ENCODE measurements around the gene TRIM21.
"Not testable (repeated sequence)": the region's sequence is repeated elsewhere in the genome, so short reads cannot be mapped to it uniquely, and the experiment has no call there.

Gene TRIM21

DNA sequence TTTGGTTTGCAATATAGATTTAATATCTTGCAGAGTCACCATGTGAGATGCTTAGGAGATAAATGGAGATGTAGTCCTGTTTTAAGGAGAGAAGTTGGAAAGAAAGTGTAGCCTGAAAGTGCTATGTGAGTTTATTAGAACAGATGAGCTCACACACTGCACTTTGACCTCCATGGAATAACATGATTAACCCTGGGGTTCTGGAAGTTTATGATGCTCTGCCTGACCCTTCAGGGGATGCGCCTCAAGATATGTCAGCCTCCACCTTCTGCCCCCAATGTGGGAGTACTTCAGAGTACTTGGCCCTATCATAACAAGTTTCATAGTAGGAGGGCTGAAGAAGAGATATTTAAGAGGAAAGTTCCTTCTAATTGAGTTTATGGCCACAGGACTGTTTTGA lies 23.3 kb upstream of the TRIM21 start:
- DNase-seq, result no peak
- H3K4me3 ChIP-seq (ENCODE audit: low read depth, low read length), result no peak overlapping the region
- no peaks in the 10 kb centered on the region for H3K4me1 ChIP-seq
- TF ChIP-seq, protein P1, sequence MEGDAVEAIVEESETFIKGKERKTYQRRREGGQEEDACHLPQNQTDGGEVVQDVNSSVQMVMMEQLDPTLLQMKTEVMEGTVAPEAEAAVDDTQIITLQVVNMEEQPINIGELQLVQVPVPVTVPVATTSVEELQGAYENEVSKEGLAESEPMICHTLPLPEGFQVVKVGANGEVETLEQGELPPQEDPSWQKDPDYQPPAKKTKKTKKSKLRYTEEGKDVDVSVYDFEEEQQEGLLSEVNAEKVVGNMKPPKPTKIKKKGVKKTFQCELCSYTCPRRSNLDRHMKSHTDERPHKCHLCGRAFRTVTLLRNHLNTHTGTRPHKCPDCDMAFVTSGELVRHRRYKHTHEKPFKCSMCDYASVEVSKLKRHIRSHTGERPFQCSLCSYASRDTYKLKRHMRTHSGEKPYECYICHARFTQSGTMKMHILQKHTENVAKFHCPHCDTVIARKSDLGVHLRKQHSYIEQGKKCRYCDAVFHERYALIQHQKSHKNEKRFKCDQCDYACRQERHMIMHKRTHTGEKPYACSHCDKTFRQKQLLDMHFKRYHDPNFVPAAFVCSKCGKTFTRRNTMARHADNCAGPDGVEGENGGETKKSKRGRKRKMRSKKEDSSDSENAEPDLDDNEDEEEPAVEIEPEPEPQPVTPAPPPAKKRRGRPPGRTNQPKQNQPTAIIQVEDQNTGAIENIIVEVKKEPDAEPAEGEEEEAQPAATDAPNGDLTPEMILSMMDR (IDR thresholded peaks at IDR 0.05; ENCODE audit: low read depth, low read length), result no peak
- H3K27me3 ChIP-seq, result no peaks in the 10 kb centered on the region
- no peaks in the 10 kb centered on the region for H3K9me3 ChIP-seq
- H3K36me3 ChIP-seq, result no peaks in the 10 kb centered on the region

DNA sequence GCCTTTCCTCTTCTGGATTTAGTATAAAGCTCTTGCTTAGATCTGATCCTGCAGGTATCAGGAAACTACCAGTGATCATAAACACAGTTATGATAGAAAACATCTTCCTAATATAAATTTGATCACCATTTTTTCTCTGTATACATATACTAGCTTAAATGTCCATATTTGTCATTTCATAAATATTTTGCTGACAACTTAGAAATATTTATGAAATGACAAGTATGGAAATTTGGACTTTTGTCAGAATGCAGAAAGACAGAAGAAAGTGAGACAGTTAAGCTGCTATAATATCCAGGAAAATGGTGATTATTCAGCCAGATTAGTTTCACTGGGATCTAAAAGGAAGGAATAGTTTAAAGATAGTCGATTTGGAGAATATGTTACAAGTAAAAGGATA lies 22.8 kb upstream of the TRIM21 start:
- TF ChIP-seq, protein P1 (IDR thresholded peaks at IDR 0.05; ENCODE audit: low read depth, low read length), result no peak
- H3K27me3 ChIP-seq, result no peaks in the 10 kb centered on the region
- H3K36me3 ChIP-seq, result no peaks in the 10 kb centered on the region
- no peaks in the 10 kb centered on the region for H3K4me1 ChIP-seq
- H3K9me3 ChIP-seq, result no peaks in the 10 kb centered on the region
- no peak overlapping the region for H3K4me3 ChIP-seq (ENCODE audit: low read depth, low read length)
- no peak for DNase-seq

DNA sequence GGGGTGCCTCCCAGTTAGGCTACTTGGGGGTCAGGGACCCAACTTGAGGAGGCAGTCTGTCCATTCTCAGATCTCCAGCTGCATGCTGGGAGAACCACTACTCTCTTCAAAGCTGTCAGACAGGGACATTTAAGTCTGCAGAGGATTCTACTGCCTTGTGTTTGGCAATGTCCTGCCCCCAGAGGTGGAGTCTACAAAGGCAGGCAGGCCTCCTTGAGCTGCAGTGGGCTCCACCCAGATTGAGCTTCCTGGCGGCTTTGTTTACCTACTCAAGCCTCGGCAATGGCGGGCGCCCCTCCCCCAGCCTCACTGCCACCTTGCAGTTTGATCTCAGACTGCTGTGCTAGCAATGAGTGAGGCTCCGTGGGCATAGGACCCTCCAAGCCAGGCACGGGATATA lies 12.7 kb upstream of the TRIM21 start:
- not testable (repeated sequence) for H3K9me3 ChIP-seq; H3K36me3 ChIP-seq; H3K4me3 ChIP-seq (ENCODE audit: low read depth, low read length); DNase-seq; H3K4me1 ChIP-seq; H3K27me3 ChIP-seq

DNA sequence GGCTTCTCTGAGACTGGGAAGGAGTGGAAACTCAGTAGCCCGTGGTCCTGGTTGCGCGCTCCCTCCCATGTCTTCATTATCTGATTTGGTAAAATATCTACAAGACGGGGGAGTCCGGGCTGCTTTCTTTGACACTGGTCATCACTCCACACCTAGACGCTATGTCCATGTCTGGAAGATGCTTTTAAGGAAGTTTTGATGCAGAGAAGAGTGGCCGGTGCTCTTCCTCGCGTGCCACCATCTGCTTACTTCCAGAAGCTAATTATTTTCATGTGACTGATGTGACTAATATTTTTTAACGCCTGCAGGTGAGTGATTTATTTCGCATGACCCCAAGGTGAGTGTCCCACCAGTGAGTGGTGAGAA lies 339 bp upstream of the TRIM21 start:
- DNase-seq, result no peak
- Histone ChIP-seq H3K36me3 (no peaks in the 10 kb centered on the region), H3K9me3 (no peaks in the 10 kb centered on the region), H3K4me3 (ENCODE audit: low read depth, low read length) (peak overlapping the region; percentile 76), H3K4me1 (no peaks in the 10 kb centered on the region), H3K27me3 (no peaks in the 10 kb centered on the region)
- TF ChIP-seq, protein P1 (IDR thresholded peaks at IDR 0.05; ENCODE audit: low read depth, low read length), result no peak

DNA sequence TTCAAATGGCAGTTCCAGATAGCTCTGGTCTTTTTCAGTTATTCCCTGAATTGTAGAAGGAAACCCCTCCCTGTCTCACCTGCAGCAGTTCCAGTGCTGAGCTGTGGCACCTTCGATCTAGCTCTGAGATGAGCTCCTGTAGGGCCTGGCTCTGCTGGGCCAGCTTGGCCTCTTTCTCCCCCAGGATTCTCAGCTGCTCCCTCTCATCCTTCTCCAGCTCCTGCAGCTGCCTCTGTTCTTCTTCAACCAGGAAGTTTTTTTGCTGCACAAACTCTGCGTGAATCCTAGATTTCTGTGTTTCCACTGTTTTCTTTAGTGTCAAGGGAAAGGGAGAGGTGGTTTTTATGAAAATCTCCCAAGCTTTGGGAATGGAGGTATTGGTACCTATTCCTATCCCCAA lies 5.3 kb downstream of the TRIM21 start:
- Histone ChIP-seq H3K4me3 (ENCODE audit: low read depth, low read length) (no peak overlapping the region), H3K9me3 (no peaks in the 10 kb centered on the region), H3K36me3 (no peaks in the 10 kb centered on the region), H3K4me1 (no peaks in the 10 kb centered on the region), H3K27me3 (no peaks in the 10 kb centered on the region)
- DNase-seq, result no peak
- TF ChIP-seq, protein P1 (IDR thresholded peaks at IDR 0.05; ENCODE audit: low read depth, low read length), result no peak

DNA sequence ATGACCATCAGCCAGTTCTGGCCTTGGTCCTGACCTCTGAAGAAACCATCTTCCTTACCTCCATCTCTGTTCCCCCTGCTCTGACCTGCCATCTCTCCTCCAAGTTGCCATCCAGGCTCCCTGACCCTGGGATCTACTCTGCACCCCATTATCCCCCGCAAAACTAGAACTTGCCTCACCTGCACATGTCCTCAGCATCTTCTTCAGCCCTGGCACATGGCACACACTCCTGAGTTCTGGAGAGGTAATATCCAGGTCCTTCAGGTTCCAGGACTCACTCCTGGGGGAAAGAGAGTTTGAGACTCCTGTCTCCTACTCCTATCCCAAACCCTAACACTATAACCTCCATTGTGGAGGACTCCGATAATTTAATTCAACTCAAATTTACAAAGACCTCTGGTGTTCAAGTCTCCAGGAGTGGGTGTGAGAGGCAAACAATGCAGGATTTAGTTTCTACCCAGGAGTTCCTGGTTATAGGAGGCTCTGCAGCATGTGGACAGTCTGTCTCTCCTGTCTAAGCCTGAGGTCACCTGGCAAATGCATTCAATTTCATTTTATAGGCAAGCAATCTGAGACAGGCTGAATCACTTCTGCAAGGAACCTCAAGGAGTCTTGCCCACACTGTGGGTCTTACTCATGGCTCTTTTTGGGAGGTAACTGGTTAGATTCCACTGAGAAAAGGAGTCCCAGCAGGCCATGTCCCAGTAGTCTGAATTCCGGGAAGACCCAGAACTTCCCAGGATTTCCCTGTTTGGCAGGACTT lies 7.3 kb downstream of the TRIM21 start:
- TF ChIP-seq, protein P1 (IDR thresholded peaks at IDR 0.05; ENCODE audit: low read depth, low read length), result no peak
- no peaks in the 10 kb centered on the region for H3K36me3 ChIP-seq
- H3K9me3 ChIP-seq, result no peaks in the 10 kb centered on the region
- no peak for DNase-seq
- H3K4me3 ChIP-seq (ENCODE audit: low read depth, low read length), result no peak overlapping the region
- H3K4me1 ChIP-seq, result no peaks in the 10 kb centered on the region
- no peaks in the 10 kb centered on the region for H3K27me3 ChIP-seq
